Esophagus (tissue), 2 donors: ENCODE measurements around the gene STAT5A. TPM values are rescaled to one million over a fixed set of nuclear protein-coding genes. Genes with fewer than 3 reads are reported as not detected.
"Not testable (repeated sequence)": the region's sequence is repeated elsewhere in the genome, so short reads cannot be mapped to it uniquely, and the experiment has no call there.

Experiments used
- H3K27ac ChIP-seq, 2 donors: one replicate each; pipeline ENCODE4 v1.5.1; 2013; ENCODE audit warnings: low read depth in 2 of 2, mild to moderate bottlenecking in 2 of 2, inconsistent platforms in 1 of 2, low read length in 1 of 2, moderate library complexity in 1 of 2
- H3K27me3 ChIP-seq, 2 donors: one replicate each; pipeline ENCODE4 v1.6.1; 2013; ENCODE audit warnings: low read length in 2 of 2, control low read depth in 1 of 2, mild to moderate bottlenecking in 1 of 2; ENCODE audit not compliant: insufficient read depth in 2 of 2, control insufficient read depth in 1 of 2
- H3K36me3 ChIP-seq, 2 donors: one replicate each; pipeline ENCODE4 v1.6.1; 2013; ENCODE audit warnings: low read length in 1 of 2; ENCODE audit not compliant: control insufficient read depth in 2 of 2, insufficient read depth in 2 of 2
- H3K4me1 ChIP-seq, 2 donors: one replicate each; pipeline ENCODE4 v1.6.1; 2013; ENCODE audit warnings: low read length in 1 of 2; ENCODE audit not compliant: control insufficient read depth in 2 of 2, insufficient read depth in 2 of 2
- H3K4me3 ChIP-seq, 2 donors: one replicate each; pipeline ENCODE4 v1.5.1; 2013; ENCODE audit warnings: low read length in 2 of 2, mild to moderate bottlenecking in 2 of 2, low read depth in 1 of 2, moderate library complexity in 1 of 2
- H3K9me3 ChIP-seq, 2 donors: one replicate each; pipeline ENCODE4 v1.6.1; 2013; ENCODE audit warnings: mild to moderate bottlenecking in 2 of 2, low read depth in 1 of 2, low read length in 1 of 2, moderate library complexity in 1 of 2; ENCODE audit not compliant: control insufficient read depth in 2 of 2, insufficient read depth in 1 of 2
- WGBS, 2 donors: extraction: QIAGEN DNeasy Blood & Tissue Kit; methylation state at CpG; one replicate each; pipeline ENCODE4 v1.1.7; 2013; 5-methylcytosine and 5-hydroxymethylcytosine counted together
- polyA plus RNA-seq, 2 donors: library from polyadenylated mRNA; stranded (reverse); fragments of 200-250 nt; gene quantifications; one replicate each; pipeline ENCODE4 v1.2.3, GENCODE V29; 2013
- donor health status: healthy with polysubstance abuse.
- donor health status: Bipolar disorder and iron deficiency.

The STAT5A gene
- polyA plus RNA-seq, 2 donors, result 4.7 to 6.3 TPM

DNA sequence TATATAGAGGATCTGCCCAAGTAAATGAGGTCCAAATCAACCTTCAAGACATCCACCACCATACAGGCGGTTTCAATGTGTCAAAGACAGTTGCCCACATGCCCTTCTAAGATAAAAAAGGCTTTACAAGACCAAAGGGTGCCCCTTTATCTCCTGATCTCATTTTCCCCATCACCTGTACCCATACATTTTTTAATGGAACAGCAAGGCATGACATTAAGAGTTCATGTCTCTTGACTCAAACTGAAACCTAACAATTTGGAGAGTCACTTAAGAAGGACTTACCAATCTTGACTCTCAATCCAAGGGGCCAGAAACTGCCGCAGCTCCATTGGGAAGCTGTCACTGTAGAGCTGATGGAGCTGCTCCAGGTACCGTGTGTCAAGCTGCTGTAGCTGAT lies 59.8 kb downstream of the STAT5A start:
- no peak overlapping the region for H3K4me3 ChIP-seq
- WGBS, 2 donors, result 95 to 97% methylated on average over 3 of the region's 3 CpGs
- no peaks in the 10 kb centered on the region for H3K27me3 ChIP-seq
- peaks cover 2% of the 10 kb centered on the region in 2 donors for H3K4me1 ChIP-seq
- H3K27ac ChIP-seq, result no peak overlapping the region
- peaks cover 2 to 10% of the 10 kb centered on the region in 2 donors for H3K36me3 ChIP-seq
- no peaks in the 10 kb centered on the region for H3K9me3 ChIP-seq

DNA sequence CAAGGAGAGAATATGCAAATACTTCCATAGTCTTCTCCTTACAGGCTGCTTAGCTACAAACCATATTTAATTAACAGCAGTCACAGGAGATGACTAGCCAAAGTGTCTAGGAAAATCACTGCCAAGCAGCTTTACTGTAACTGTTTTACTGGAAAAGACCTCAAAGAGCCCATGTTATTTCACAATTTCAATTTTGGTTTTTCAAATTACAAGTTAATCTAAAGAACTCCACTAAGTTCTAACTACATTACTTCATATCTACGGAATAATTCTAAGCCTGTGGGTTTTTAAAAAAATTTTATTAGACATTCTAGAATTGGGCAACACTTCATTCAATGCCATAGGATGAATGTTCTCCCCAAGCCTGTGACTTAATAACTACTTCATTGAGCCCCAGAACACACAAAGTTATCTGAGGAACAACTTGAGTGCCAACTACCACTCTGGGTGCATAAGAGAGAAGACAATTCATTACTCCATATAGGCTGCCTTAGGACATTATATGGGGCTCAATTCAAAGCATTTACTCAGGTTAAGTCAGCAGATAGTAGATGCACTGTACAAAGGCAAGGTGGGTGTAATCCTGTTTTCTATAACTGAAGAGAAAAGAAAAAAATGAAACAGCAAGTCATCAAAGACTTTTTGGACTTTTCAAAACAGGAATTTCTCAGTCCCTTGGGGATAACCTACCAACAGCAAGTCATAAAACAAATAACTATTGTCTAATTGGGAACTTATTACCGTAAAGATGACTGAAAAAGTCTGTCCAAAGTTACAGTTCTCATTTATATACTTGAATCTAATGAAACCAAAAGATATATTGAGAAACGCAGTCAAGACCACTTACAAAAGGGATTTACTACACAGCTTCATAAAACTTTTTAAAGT lies 66.9 kb downstream of the STAT5A start:
- Histone ChIP-seq H3K36me3 (peaks cover 0 to 2% of the 10 kb centered on the region in 2 donors), H3K4me1 (peaks cover under 1 to 3% of the 10 kb centered on the region in 2 donors), H3K4me3 (no peak overlapping the region), H3K27me3 (no peaks in the 10 kb centered on the region), H3K27ac (no peak overlapping the region), H3K9me3 (no peaks in the 10 kb centered on the region)
- 59 to 62% methylated on average over 3 of the region's 3 CpGs for WGBS, 2 donors

DNA sequence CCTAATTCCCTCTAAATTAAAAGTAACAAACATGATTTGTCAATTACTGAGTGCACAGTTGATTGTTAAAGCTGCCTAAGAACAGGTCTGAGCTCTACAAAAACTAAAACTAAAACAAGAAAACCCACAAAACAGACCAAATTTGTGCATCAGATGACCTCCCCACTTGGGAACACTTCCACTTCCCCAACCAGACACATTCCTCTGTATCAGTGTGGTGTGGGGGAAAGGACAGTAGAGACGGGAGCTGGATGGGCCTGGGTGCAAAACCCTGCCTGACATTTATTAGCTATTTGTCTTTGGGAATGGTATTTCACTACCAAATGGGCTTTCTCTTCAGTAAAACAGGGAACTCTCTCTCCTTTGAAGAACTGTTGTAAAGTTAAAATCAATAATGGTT lies 70.1 kb downstream of the STAT5A start:
- no peak overlapping the region for H3K4me3 ChIP-seq
- H3K9me3 ChIP-seq, result no peaks in the 10 kb centered on the region
- H3K36me3 ChIP-seq, result peaks cover 0 to 2% of the 10 kb centered on the region in 2 donors
- 73 to 79% methylated on average over 1 of the region's 1 CpG for WGBS, 2 donors
- H3K27ac ChIP-seq, result no peak overlapping the region
- H3K27me3 ChIP-seq, result no peaks in the 10 kb centered on the region
- H3K4me1 ChIP-seq, result peaks cover 3 to 10% of the 10 kb centered on the region in 2 donors

DNA sequence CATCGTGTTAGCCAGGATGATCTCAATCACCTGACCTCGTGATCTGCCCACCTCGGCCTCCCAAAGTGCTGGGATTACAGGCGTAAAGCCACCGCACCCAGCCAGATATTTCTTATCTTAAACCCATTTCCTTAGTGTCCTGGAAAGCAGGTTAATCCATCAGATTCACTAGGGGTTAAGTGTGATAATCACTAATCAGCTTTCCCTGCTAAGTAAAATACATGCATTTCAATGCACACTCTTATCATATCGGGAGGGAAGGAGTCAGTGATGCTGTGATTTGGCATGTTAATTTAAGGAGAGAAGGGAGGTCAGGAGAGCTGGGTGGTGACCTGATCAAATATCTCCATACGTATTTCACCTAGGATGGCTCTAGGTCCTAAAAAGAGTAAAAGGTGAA lies 70.8 kb downstream of the STAT5A start:
- Histone ChIP-seq H3K4me3 (no peak overlapping the region), H3K36me3 (peaks cover 0 to 2% of the 10 kb centered on the region in 2 donors), H3K27ac (no peak overlapping the region), H3K9me3 (no peaks in the 10 kb centered on the region), H3K4me1 (peaks cover 3 to 10% of the 10 kb centered on the region in 2 donors), H3K27me3 (no peaks in the 10 kb centered on the region)
- 89 to 91% methylated on average over 7 of the region's 7 CpGs for WGBS, 2 donors

DNA sequence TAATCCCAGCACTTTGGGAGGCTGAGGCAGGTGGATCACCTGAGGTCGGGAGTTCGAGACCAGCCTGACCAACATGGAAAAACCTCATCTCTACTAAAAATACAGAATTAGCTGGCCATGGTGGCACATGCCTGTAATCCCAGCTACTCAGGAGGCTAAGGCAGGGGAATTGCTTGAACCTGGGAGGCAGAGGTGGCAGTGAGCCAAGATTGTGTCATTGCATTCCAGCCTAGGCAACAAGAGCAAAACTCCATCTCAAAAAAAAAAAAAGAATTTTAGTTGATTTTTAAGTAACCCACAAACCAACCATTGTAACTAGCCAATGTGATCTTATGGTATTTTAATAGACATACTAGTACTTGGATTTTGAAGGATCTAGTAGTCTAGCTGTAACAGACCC lies 72.1 kb downstream of the STAT5A start:
- H3K27ac ChIP-seq, H3K4me3 ChIP-seq, H3K36me3 ChIP-seq, H3K27me3 ChIP-seq, H3K9me3 ChIP-seq: not testable (repeated sequence)
- WGBS, 2 donors, result 90 to 96% methylated on average over 2 of the region's 2 CpGs
- H3K4me1 ChIP-seq, result peaks cover 4 to 10% of the 10 kb centered on the region in 2 donors

Other genes with a start within 250 kb of the STAT5A start
- gene C17orf113, start 237.9 kb upstream of the STAT5A start, polyA plus RNA-seq, result under 1 TPM; 0.32 to 0.39 TPM
- under 1 TPM; 0.12 to 0.24 TPM for gene ZNF385C, start 190.0 kb upstream of the STAT5A start, polyA plus RNA-seq
- gene DHX58, start 175.8 kb upstream of the STAT5A start, polyA plus RNA-seq, result 10 to 100 TPM in 1 of 2 donors, 1 to 10 TPM in 1; 8.3 to 17.8 TPM
- 10 to 100 TPM; 34.2 to 86.6 TPM for gene KAT2A, start 167.1 kb upstream of the STAT5A start, polyA plus RNA-seq
- gene HSPB9, start 165.7 kb upstream of the STAT5A start, polyA plus RNA-seq, result under 1 TPM; 0.04 TPM
- 10 to 100 TPM; 61.8 to 93.4 TPM for gene RAB5C, start 133.5 kb upstream of the STAT5A start, polyA plus RNA-seq
- under 1 TPM; 0.02 to 0.04 TPM for gene KCNH4, start 107.4 kb upstream of the STAT5A start, polyA plus RNA-seq
- gene HCRT, start 103.0 kb upstream of the STAT5A start, polyA plus RNA-seq, result not detected
- 1 to 10 TPM; 4.6 to 7.0 TPM for gene GHDC, start 94.0 kb upstream of the STAT5A start, polyA plus RNA-seq
- 10 to 100 TPM; 14.0 to 14.4 TPM for gene STAT5B, start 12.1 kb upstream of the STAT5A start, polyA plus RNA-seq
- gene STAT3, start 99.9 kb downstream of the STAT5A start, polyA plus RNA-seq, result 10 to 100 TPM; 30.8 to 64.2 TPM
- 10 to 100 TPM; 40.0 to 60.4 TPM for gene CAVIN1, start 134.8 kb downstream of the STAT5A start, polyA plus RNA-seq
- gene ATP6V0A1, start 170.4 kb downstream of the STAT5A start, polyA plus RNA-seq, result 10 to 100 TPM; 27.0 to 27.5 TPM
- 10 to 100 TPM; 17.6 to 18.8 TPM for gene NAGLU, start 247.7 kb downstream of the STAT5A start, polyA plus RNA-seq